ENCODE measurements around the gene BOK. TPM values are rescaled to one million over a fixed set of nuclear protein-coding genes. Genes with fewer than 3 reads are reported as not detected.

The BOK gene, protein sequence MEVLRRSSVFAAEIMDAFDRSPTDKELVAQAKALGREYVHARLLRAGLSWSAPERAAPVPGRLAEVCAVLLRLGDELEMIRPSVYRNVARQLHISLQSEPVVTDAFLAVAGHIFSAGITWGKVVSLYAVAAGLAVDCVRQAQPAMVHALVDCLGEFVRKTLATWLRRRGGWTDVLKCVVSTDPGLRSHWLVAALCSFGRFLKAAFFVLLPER
- 76.7 and 83.3 TPM in 2 replicates for total RNA-seq

DNA sequence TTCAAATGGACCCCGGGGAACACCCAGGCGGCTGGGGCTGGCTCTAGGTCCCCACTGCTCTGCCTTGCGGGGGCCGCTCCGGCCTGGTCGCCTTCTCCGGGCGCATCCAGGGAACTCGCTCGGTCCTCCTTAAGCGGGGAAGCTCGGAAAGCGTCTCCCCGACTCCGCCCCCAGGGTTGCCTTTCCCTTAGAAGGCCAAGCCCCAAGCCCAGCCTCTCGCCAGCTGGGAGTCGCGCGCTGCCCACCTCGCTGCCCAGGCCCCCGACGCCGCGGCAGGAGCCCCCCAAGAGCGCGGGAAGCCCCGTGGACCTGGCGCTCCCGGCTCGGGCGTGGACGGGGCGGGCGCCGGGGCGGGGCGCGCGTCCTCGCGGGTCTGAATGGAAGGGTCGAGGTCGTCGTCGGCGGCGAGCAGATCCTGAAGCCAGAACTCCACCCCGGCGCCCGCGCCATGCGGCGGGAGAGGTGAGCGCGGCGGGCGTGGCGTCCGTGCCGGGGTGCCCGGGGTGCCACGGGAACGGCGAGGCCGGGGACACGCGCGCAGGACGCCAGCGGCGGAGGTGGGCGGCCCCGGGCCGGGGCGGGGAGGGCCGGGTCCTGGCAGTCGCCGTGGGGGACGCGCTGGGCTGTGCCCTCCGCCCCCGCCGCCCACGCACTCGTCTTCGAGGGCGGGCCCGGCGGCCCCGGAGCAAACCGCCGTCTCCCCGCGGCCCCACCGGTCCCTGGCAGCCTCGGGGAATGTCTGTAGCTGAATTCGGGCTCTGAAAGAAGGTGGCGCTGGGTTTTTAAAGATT is at the start of gene BOK:
TSS of gene BOK (plus strand) at position 214 of the 791 bp plus-strand sequence. CDS start 739 bp downstream, outside the sequence.
- TF ChIP-seq, protein P1, sequence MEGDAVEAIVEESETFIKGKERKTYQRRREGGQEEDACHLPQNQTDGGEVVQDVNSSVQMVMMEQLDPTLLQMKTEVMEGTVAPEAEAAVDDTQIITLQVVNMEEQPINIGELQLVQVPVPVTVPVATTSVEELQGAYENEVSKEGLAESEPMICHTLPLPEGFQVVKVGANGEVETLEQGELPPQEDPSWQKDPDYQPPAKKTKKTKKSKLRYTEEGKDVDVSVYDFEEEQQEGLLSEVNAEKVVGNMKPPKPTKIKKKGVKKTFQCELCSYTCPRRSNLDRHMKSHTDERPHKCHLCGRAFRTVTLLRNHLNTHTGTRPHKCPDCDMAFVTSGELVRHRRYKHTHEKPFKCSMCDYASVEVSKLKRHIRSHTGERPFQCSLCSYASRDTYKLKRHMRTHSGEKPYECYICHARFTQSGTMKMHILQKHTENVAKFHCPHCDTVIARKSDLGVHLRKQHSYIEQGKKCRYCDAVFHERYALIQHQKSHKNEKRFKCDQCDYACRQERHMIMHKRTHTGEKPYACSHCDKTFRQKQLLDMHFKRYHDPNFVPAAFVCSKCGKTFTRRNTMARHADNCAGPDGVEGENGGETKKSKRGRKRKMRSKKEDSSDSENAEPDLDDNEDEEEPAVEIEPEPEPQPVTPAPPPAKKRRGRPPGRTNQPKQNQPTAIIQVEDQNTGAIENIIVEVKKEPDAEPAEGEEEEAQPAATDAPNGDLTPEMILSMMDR (conservative IDR thresholded peaks at IDR 0.05; ENCODE audit: low read depth, low read length): no peak
- DNase-seq (ENCODE audit: low read depth): peak; percentile 22
- H3K4me3 ChIP-seq (ENCODE audit: low read depth, low read length): peak within 1 kb of the TSS; percentile 82

DNA sequence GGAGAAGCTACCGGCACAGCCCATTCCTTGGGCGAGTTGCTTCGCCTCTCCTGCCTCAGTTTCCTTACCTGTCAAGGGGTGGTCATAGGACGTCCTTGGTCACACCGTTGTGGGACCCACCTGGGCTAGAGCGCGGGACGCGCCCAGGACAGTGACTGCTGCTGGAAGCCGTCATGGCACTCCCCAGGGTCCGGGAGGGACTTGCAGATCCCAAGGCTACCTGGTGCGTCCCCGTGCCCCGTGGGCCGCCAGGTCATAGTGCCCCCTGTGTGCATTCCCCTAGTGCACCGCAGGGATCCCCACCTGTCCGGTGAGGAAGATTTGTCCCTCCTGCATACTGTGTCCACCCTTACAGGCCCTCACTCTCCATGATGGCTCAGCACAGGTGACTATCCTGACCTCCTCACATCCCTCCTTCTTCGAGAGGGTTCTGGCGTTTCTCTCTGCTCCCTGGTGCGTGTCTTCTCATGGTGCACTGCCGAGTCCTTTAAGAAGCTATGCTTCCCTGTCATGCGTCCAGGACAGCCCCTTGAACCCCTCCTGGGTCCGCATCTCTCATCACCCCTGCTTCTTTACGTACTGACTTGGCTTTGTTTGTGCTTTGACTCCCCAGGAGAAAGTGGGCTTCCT is 49.3 kb upstream of the BOK start:
- H3K4me3 ChIP-seq (ENCODE audit: low read depth, low read length): peak overlapping the region; percentile 92
- no peak for DNase-seq (ENCODE audit: low read depth)
- TF ChIP-seq, protein P1 (conservative IDR thresholded peaks at IDR 0.05; ENCODE audit: low read depth, low read length): no peak

DNA sequence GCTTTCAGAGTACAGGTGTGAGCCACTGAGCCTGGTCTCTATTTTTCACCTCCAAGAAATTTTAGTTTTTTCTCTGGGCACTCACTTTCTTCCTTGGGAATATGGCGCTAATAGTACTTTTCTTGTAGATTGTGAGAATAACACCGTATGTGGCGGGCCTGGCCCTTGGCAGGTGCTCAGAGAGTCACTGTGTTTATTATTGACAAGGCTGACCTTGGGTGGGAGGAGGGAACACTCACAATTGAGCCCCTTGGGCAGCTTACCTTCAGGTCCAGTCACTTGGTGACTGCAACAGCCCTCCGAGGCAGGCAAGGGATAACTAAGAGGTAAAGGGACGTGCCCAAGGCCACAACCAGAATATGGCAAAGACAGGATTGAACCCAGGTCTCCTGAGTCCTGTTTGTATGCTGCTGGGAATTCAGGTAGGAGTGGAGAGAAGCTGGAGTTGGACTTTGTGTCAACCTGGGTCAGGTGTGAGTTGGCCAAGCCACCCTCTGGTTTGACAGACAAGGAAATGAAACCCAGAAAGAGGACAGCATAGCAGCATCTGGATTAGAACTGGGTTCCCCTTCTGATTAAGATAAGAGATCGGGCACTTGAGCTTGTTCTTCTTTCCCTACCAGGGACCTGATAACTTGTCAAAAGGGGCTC is 47.3 kb upstream of the BOK start:
- no peak for DNase-seq (ENCODE audit: low read depth)
- TF ChIP-seq, protein P1 (conservative IDR thresholded peaks at IDR 0.05; ENCODE audit: low read depth, low read length): no peak
- no peak overlapping the region for H3K4me3 ChIP-seq (ENCODE audit: low read depth, low read length)

DNA sequence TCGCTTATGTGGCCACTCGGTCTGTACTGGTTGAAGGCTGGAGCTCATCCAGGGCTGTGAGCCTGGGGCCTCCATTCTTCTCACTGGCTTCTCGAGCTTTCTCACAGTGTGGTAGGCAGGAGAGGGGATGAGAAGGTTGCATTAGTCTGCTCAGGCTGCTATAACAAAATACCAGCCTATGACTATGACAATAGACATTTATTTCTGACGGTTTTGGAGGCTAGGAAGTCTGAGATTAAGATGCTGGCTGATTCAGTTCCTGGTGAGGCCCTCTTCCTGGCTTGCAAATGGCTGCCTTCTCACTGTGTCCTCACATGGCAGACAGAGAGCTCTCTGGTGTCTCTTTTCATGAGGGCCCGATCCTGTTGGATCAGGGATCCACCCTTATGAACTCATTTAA is 44.0 kb upstream of the BOK start:
- H3K4me3 ChIP-seq (ENCODE audit: low read depth, low read length): no peak overlapping the region
- DNase-seq (ENCODE audit: low read depth): no peak
- TF ChIP-seq, protein P1 (conservative IDR thresholded peaks at IDR 0.05; ENCODE audit: low read depth, low read length): no peak

DNA sequence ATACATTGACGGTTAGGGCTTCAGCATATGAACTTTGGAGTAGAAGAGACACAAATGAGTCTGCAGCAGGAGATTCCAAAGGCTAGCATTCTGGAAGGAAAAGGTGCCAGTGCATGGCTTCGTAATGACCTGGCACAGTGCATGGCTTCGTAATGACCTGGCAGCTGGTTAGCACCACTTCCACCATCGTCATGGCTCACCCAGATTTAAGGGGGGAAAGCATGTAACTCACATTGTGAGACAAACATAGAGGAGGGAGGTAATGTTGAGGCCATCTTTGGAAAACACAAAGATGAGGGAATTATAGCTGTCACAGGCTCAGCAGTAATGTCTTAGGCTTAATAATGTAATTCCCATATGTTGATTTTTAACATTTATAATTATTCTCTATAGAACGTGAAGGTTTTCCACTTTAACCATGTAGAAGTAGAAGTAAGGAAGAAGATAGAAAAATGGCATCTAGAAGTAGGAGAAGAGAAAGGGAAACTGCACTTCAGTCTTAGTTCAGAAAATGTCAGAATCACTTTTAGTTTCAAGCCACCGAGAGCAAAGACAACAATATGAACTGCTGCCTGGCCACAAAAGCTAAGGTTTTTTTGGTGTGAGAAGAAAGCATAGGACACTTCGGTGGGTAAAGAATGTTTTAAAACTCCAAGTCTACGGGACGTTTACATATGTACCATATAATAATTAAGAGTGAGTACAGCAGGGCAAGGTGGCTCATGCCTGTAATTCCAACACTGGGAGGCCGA is 43.4 kb upstream of the BOK start:
- TF ChIP-seq, protein P1 (conservative IDR thresholded peaks at IDR 0.05; ENCODE audit: low read depth, low read length): no peak
- DNase-seq (ENCODE audit: low read depth): no peak

DNA sequence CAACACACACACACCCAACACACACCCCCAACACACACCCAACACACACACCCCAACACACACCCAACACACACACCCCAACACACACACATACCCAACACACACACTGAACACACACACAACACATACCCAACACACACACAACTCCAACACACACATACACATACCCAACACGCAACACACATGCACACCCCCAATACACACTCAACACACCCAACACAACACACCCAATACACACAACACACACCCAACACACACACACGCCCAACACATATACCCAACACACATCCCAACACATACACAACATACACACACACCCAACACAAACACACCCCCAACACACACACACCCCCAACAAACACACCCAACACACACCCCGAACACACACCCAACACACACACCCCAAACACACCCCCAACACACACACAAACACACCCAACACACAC is 42.0 kb upstream of the BOK start:
- TF ChIP-seq, protein P1 (conservative IDR thresholded peaks at IDR 0.05; ENCODE audit: low read depth, low read length): no peak
- no peak overlapping the region for H3K4me3 ChIP-seq (ENCODE audit: low read depth, low read length)
- DNase-seq (ENCODE audit: low read depth): no peak

More for the DNA sequence above, 43.4 kb upstream of the BOK start:
- no peak overlapping the region for H3K4me3 ChIP-seq (ENCODE audit: low read depth, low read length)

All from epithelial cell of proximal tubule (primary cell).